Ishikawa (cell line): ENCODE measurements around the gene RFX5.

ENCODE experiments used
- CEBPB ChIP-seq: IDR thresholded peaks from 2 replicates; pipeline ENCODE4 v1.6.1; 2012
- EGR1 ChIP-seq: IDR thresholded peaks from 2 replicates; pipeline ENCODE4 v1.6.1; 2012
- EP300 ChIP-seq: IDR thresholded peaks from 2 replicates; pipeline ENCODE4 v1.6.1; 2012; ENCODE audit warnings: borderline replicate concordance
- FOXM1 ChIP-seq: IDR thresholded peaks from 2 replicates; pipeline ENCODE4 v1.6.1; 2012; ENCODE audit warnings: low read depth, borderline replicate concordance
- MAX ChIP-seq: IDR thresholded peaks from 2 replicates; pipeline ENCODE4 v1.6.1; 2012
- REST ChIP-seq: IDR thresholded peaks from 2 replicates; pipeline ENCODE4 v1.6.1; 2012; ENCODE audit warnings: low read depth, mild to moderate bottlenecking
- TAF1 ChIP-seq: IDR thresholded peaks from 2 replicates; pipeline ENCODE4 v1.6.1; 2012; ENCODE audit warnings: low read depth, mild to moderate bottlenecking
- TCF12 ChIP-seq: IDR thresholded peaks from 2 replicates; pipeline ENCODE4 v1.6.1; 2012; ENCODE audit warnings: low read depth
- TEAD4 ChIP-seq: IDR thresholded peaks from 2 replicates; pipeline ENCODE4 v1.6.1; 2012
- YY1 ChIP-seq: IDR thresholded peaks from 2 replicates; pipeline ENCODE4 v1.6.1; 2012; ENCODE audit warnings: low read depth

GRCh38 chr1:151356696-151357095 is 9.6 kb upstream of the RFX5 start:
- TF ChIP-seq CEBPB (no peak), FOXM1 (no peak), TAF1 (no peak), MAX (no peak), TEAD4 (no peak), YY1 (no peak), REST (no peak), EP300 (no peak), EGR1 (no peak), TCF12 (no peak)
